Stimulated activated naive CD8-positive, alpha-beta T cell treated with anti-CD3 and anti-CD28 coated beads, Interleukin-15, Interleukin-2, amounts not matched to agents 100 ng/mL and 50 ng/mL, for 24 hours (primary cell): ENCODE measurements around the gene CUL1.

ENCODE experiments used
- H3K27ac Mint-ChIP-seq: one replicate; pipeline ENCODE4 v1.8.0; 2021; ENCODE audit warnings: mild to moderate bottlenecking, mixed read lengths
- H3K27me3 Mint-ChIP-seq: one replicate; pipeline ENCODE4 v1.8.0; 2021; ENCODE audit warnings: mixed read lengths
- H3K36me3 Mint-ChIP-seq: one replicate; pipeline ENCODE4 v1.8.0; 2021; ENCODE audit warnings: low read depth, mixed read lengths
- H3K4me1 Mint-ChIP-seq: one replicate; pipeline ENCODE4 v1.8.0; 2021; ENCODE audit warnings: low read depth, mixed read lengths
- H3K4me3 Mint-ChIP-seq: one replicate; pipeline ENCODE4 v1.8.0; 2021; ENCODE audit warnings: mild to moderate bottlenecking, mixed read lengths
- H3K9me3 Mint-ChIP-seq: one replicate; pipeline ENCODE4 v1.8.0; 2021; ENCODE audit warnings: mixed read lengths

CUL1 gene

DNA sequence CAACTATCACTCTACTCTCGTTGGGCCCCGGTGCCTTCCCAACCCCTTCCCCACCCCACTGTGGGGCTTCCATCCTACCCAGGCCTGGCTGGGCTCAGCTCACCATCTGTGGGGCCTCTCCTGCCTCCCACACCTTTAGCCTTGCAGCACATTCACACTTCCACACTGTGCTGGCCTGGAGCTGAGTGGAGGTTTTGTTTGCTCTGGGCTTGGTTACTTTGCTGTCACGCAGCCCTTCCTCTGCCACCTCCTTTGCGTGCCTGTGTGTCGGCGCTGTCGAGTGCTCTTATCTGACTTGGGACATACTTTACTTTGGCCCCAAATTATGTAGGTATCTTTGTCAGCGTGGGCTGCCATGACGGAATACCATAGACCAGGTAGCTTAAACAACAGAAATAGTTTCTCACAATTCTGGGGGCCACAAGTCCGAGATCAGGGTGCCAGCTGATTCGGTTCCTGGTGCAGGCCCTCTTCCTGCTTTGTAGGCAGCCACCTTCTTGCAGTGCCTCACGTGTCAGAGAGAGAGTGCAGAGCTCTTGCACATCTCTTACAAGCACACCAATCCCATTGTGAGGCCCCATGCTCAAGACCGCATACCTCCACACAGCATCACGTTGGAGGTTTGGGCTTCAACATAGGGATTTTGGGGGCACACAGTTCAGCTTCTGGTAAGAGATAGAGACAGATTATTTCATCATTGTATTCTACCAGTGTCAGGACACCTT lies 89.0 kb downstream of the CUL1 start:
- Mint-ChIP-seq H3K9me3 (no peaks in the 10 kb centered on the region), H3K27ac (peak overlapping the region; percentile 61), H3K4me3 (no peak overlapping the region), H3K4me1 (no peaks in the 10 kb centered on the region), H3K27me3 (no peaks in the 10 kb centered on the region), H3K36me3 (peaks cover 85% of the 10 kb centered on the region)

DNA sequence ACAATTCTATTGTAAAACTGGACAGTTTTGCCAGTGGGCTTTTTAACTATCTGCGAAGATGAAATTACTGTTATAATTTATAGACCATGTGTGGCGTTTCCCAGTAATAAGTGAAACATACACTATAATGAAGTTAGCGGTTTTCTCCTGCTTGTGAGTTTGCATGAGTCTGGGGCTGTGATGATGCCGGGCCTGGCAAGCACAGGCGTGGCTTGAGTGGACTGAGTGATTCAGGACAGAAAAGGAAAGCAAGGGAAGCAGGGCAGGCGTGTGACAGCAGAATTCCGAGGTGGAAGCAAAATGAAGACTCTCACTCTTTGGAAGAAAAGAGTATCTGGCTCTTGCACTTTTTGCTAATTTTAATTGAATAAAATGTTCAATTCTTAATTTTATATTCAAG lies 90.5 kb downstream of the CUL1 start:
- Mint-ChIP-seq H3K4me3 (no peak overlapping the region), H3K27me3 (no peaks in the 10 kb centered on the region), H3K27ac (no peak overlapping the region), H3K9me3 (no peaks in the 10 kb centered on the region), H3K36me3 (peaks cover 89% of the 10 kb centered on the region), H3K4me1 (no peaks in the 10 kb centered on the region)

DNA sequence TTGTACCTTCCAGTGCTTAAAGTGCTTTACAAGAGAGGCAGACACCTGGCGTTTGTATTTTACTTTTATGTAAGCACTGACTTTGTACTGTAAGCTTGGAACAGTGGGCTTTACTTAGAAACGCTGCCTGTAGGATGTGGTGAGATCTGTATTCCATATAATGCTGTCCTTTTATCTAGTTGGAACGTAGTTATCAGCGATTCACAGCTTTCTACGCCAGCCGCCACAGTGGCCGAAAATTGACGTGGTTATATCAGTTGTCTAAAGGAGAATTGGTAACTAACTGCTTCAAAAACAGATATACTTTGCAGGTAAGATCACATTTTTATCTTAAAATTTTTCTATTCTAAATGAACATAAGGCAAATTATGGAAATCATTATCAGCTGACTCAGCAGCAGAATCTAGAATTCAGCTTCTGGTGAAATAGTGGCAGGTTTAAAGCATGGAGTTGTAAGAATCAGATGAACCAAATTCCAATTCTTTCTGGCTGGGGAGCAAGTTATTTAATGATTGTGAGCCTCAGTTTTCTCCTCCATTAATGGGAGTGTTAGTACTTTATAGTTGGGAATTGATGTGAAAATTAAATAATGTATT lies 91.5 kb downstream of the CUL1 start:
- Mint-ChIP-seq H3K27me3 (no peaks in the 10 kb centered on the region), H3K36me3 (peaks cover 84% of the 10 kb centered on the region), H3K4me3 (no peak overlapping the region), H3K4me1 (no peaks in the 10 kb centered on the region), H3K9me3 (no peaks in the 10 kb centered on the region), H3K27ac (no peak overlapping the region)

DNA sequence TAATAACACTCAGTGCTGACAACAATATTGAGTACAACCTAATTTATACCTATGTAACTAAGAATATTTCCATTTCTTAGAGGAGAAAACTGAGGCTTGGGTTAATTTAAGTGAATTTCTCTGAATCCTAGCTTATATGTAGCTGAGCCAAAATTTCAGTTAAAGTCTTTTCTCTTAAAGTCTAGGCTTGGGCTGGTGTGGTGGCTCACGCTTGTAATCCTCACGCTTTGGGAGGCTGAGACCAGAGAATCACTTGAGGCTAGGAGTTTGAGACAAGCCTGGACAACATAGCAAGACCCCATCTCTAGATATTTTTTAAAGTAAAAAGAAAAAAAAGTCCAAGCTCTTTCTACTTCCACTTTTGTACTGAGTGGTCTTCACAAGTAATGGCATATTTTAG lies 92.1 kb downstream of the CUL1 start:
- no peak overlapping the region for H3K4me3 Mint-ChIP-seq

DNA sequence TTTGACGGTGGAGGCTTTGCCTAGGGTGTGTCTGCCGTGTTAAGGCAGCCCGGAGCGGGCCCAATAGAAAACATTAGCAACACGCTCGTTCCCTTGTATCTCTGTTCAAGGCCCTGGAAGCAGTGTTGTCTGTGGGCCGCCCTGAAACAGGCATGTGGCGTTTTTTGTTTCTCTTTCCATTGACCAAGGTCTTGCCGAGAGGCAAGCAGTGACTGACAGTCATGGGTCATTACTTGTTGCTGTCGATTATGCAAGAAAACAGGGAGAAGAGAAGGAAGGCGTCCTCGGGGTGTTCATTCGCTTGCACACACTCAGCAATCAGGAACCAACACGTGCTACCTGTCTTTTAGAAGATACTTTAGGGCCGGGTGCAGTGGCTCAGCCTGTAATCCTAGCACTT lies 92.8 kb downstream of the CUL1 start:
- peaks cover 82% of the 10 kb centered on the region for H3K36me3 Mint-ChIP-seq
- H3K27me3 Mint-ChIP-seq, result no peaks in the 10 kb centered on the region
- no peak overlapping the region for H3K4me3 Mint-ChIP-seq
- H3K4me1 Mint-ChIP-seq, result no peaks in the 10 kb centered on the region
- H3K9me3 Mint-ChIP-seq, result no peaks in the 10 kb centered on the region
- H3K27ac Mint-ChIP-seq, result no peak overlapping the region

More for the DNA sequence above, 92.1 kb downstream of the CUL1 start:
- Mint-ChIP-seq H3K4me1 (no peaks in the 10 kb centered on the region), H3K36me3 (peaks cover 82% of the 10 kb centered on the region), H3K9me3 (no peaks in the 10 kb centered on the region), H3K27me3 (no peaks in the 10 kb centered on the region), H3K27ac (no peak overlapping the region)

DNA sequence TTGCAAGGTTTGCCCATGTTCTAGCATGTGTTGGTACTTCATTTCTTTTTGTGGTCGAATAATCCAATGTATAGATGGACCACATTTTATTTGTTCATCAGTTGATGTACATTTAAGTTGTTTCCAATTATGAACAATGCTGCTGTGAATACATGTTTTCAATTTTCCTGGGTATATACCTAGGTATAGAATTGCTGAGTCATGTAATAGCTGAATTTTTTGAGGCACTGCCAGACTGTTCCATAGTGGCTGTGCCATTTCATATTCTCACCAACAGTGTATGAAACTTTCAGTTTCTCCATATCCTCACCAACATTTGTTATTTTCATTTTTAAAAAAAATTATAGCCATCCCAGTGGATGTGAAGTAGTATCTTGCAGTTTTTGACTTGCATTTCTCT lies 94.9 kb downstream of the CUL1 start:
- Mint-ChIP-seq H3K9me3 (no peaks in the 10 kb centered on the region), H3K27me3 (no peaks in the 10 kb centered on the region), H3K36me3 (peaks cover 77% of the 10 kb centered on the region), H3K4me1 (no peaks in the 10 kb centered on the region), H3K4me3 (no peak overlapping the region), H3K27ac (peak overlapping the region; percentile 49)

DNA sequence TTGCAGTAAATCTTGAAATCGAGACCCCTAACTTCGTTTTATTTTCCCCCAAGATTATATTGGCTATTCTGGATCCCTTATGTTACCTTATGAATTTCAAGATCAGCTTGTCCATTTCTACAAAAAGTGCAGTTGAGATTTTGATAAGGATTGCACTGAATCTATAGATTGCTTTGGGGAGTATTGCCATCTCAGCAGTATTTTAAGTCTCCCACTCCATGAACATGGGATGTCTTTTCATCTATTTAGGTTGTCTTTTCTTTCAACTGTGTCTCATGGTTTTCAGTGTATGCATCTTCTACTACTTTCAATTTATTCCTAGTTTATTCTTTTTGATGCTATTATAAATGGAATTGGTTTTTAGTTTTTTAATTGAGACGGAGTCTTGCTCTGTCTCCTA lies 95.8 kb downstream of the CUL1 start:
- no peaks in the 10 kb centered on the region for H3K4me1 Mint-ChIP-seq

DNA sequence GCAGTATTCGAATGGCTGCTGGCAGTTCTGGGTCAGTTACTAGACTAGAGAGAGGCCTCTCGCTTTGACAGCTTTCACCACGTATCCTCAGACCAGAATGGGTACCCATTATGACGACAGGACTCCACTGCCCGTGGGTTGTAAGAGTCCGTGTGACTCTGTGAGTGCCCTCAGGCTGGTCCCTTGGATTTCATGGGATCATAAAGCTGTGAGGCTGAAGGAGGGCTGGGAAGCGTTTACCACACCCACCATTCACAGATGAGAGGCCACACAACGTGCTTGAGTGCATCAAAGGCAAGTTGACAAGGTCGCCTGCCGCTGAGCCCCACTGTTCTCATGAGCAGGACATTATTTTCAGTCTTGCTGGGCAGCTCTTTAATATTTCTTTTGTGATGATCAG lies 98.1 kb downstream of the CUL1 start:
- Mint-ChIP-seq H3K9me3 (no peaks in the 10 kb centered on the region), H3K4me3 (no peak overlapping the region), H3K4me1 (no peaks in the 10 kb centered on the region), H3K36me3 (peaks cover 78% of the 10 kb centered on the region), H3K27ac (no peak overlapping the region), H3K27me3 (no peaks in the 10 kb centered on the region)

More for the DNA sequence above, 95.8 kb downstream of the CUL1 start:
- H3K9me3 Mint-ChIP-seq, result no peaks in the 10 kb centered on the region
- no peak overlapping the region for H3K4me3 Mint-ChIP-seq
- no peaks in the 10 kb centered on the region for H3K27me3 Mint-ChIP-seq
- H3K36me3 Mint-ChIP-seq, result peaks cover 79% of the 10 kb centered on the region
- H3K27ac Mint-ChIP-seq, result no peak overlapping the region

DNA sequence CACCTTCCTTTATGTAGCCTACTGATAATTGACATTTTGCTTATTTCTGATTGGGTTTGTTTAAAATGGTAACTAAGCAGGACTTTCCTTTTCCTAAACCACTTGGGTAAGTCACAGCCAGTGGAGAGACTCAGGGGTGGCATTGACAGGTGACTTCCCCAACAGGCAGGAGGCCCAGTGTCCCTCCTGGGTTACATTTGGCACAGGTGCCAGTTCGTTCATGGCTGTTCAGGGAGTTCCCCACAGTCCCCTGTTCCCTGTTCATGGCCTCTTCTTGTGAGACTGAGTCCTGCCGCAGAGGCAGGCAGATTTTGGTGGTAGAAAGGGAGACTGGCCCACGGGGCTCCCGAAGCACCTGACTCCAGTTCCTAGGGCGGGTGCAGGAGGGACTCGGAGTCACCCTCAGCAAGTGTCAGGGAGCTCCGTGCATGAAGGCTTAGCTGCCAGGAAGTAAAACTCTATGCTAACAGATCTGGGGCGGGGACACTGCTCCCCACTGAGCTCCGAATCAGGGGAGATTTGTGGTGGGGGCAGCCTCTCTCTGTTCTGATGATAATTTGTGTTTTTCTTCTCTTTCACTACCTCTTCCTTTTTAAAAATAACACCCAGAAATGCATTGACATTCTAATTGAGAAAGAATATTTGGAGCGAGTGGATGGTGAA lies 101.3 kb downstream of the CUL1 start:
- Mint-ChIP-seq H3K36me3 (peaks cover 61% of the 10 kb centered on the region), H3K9me3 (no peaks in the 10 kb centered on the region), H3K4me1 (no peaks in the 10 kb centered on the region), H3K27me3 (no peaks in the 10 kb centered on the region), H3K4me3 (no peak overlapping the region), H3K27ac (no peak overlapping the region)

DNA sequence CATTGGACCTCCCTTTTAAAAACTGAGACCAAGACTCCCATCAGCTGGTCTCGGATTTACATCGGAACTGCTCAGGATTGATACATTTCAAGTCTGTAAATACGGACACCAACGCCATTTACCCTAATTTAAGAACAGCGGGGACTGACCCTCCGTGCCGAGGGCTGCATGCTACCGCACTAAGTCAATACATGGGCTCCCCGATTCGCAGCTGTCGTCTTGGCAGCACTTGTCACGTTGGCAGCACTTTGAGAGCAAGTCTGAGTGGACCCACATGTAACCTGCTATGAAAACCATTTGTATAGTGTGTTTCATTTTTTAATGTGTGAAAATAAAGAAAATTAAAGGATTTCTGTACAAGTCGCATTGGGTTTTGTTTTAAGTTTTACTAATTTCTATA lies 102.0 kb downstream of the CUL1 start:
- H3K9me3 Mint-ChIP-seq, result no peaks in the 10 kb centered on the region
- H3K36me3 Mint-ChIP-seq, result peaks cover 63% of the 10 kb centered on the region
- H3K27ac Mint-ChIP-seq, result no peak overlapping the region
- H3K4me3 Mint-ChIP-seq, result no peak overlapping the region
- no peaks in the 10 kb centered on the region for H3K4me1 Mint-ChIP-seq
- no peaks in the 10 kb centered on the region for H3K27me3 Mint-ChIP-seq

DNA sequence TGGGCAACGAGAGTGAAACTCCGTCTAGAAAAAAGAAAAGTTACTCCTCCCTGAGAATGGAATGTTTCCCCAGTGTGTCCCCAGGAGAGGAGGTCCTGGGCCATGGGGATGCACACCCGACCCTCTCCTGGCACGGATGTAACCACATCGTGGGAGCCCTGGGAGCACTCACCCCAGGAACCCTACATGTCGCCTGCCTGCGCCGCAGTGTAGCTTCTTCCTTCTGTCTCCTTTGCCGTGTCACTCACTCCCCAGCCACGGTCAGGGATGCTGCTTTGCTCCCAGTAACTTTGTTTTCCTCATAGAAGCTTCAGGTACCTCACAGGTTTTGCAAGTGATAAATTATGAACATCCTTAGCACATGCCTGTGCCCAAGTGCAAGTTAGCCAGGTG lies 103.4 kb downstream of the CUL1 start:
- Mint-ChIP-seq H3K9me3 (no peaks in the 10 kb centered on the region), H3K4me3 (no peak overlapping the region), H3K27ac (no peak overlapping the region), H3K27me3 (no peaks in the 10 kb centered on the region), H3K36me3 (peaks cover 64% of the 10 kb centered on the region), H3K4me1 (no peaks in the 10 kb centered on the region)

DNA sequence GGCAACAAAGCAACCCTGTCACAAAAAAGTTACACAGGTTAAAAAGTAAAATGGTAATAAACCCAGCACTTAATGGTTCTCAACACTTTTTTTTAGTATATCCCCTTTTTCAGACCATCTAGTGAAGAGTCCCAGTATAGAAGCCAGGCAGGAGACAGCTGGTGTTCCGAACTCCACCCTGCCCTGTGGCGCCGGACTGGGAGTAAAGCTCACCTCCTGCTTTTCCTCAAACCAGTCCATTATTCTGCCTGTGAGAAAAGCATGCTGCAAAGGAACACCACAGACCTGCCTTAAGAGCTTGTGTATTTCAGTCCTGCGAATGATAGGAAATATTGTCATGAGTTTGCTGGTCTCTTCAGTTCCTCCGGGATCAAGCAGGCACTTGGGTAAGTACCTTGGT lies 104.4 kb downstream of the CUL1 start:
- H3K4me3 Mint-ChIP-seq, result no peak overlapping the region
- H3K36me3 Mint-ChIP-seq, result peaks cover 63% of the 10 kb centered on the region
- H3K27ac Mint-ChIP-seq, result no peak overlapping the region

DNA sequence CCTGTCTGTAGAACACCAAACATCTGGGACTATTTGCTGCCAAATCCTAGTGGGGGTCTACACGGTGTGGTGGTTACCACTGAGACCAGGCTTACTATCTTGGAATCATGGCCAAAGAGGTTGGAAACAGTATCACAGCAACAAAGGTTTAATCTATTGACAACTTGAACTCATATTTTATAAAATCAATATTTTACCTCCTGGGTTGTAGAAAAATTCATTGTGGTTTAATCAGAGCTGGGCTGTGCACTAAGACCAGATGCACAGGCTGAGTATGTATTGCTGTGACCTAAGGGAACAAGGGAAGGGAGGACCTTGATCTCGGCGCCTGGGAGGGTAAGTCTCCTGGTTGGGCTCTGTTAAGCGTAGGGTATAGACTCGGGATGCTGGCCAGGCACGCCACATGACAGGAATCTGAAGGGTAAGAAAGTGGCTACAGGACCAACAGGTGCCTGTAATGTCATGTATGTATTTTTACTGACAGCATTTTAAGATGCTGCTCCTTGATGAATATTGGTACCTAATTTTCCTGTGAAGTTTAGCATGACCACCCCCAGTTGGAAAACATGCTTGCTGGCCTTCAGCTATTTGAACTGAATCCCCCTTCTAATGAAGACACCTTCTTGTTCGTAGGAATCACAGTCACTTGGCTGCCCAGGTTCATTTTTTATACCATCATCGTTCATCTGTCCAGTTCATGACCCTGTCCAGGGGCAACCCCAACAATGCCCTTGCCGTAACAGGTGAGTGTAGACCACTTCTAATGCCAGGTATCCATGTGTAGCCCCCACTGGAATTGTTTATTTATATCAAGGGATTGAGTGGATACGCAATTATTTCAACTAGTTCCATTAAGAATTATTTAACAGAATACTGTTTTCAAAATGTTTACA lies 105.9 kb downstream of the CUL1 start:
- peak overlapping the region; percentile 21 for H3K27ac Mint-ChIP-seq
- no peaks in the 10 kb centered on the region for H3K9me3 Mint-ChIP-seq
- no peaks in the 10 kb centered on the region for H3K27me3 Mint-ChIP-seq
- H3K4me1 Mint-ChIP-seq, result no peaks in the 10 kb centered on the region
- H3K4me3 Mint-ChIP-seq, result no peak overlapping the region
- peaks cover 63% of the 10 kb centered on the region for H3K36me3 Mint-ChIP-seq

More for the DNA sequence above, 104.4 kb downstream of the CUL1 start:
- H3K9me3 Mint-ChIP-seq, result no peaks in the 10 kb centered on the region
- no peaks in the 10 kb centered on the region for H3K4me1 Mint-ChIP-seq
- no peaks in the 10 kb centered on the region for H3K27me3 Mint-ChIP-seq

DNA sequence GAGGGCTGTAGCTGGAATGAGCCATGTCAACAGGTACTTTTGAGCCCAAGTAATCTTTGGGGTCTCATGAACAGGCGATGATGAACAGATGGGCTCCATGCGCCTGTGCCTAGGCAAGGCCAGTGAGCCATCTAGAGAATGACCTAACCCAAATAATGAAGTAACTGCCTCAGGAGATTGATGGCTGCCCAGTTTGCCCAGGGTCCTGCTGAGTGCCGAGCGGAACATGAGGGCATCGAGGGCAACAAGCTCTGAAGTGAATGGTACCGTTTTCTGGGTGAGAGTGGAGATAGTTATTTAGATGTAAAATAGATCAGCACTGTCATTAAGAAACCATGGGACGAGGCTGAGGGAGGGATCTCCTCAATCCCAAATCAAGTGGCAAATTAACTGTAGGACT lies 107.5 kb downstream of the CUL1 start:
- Mint-ChIP-seq H3K27ac (peak overlapping the region; percentile 18), H3K9me3 (no peaks in the 10 kb centered on the region), H3K4me3 (no peak overlapping the region), H3K27me3 (no peaks in the 10 kb centered on the region), H3K36me3 (peaks cover 62% of the 10 kb centered on the region), H3K4me1 (no peaks in the 10 kb centered on the region)

DNA sequence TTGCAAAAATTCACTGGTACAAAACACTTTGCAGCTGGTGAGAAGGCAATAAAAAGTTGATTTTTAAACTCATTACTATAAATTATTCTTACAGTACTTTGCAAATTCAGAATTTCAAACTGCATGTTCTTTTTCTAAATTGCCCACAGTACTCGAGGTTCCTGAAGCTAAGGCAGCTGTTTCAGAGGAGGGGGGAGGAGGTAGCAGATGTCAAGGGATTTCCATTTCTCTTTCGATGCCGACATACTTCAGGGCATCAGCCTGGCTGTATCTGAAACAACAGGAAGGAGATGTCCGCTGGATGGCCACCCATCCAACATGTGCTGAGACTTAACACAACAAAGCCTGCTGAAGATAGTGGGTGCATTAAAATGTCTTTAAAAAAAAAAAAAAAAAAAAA lies 108.7 kb downstream of the CUL1 start:
- Mint-ChIP-seq H3K36me3 (peaks cover 63% of the 10 kb centered on the region), H3K9me3 (no peaks in the 10 kb centered on the region), H3K27ac (no peak overlapping the region), H3K4me3 (no peak overlapping the region), H3K4me1 (no peaks in the 10 kb centered on the region), H3K27me3 (no peaks in the 10 kb centered on the region)
